DND-41 (cell line): Measurements from ENCODE around the gene NSF.

Experiments
- ATAC-seq: fragments of 200-7000 bp; cut with Tn5 transposase; 3 replicates; pipeline ENCODE4 v1.9.1; 2021; ENCODE audit warnings: low read depth; ENCODE audit not compliant: insufficient read depth
- DNase-seq: peaks from one replicate; pipeline ENCODE4 v3.0.0-alpha.2; 2020
- H2AFZ ChIP-seq: 2 replicates; pipeline ENCODE4 v1.6.0; 2012; ENCODE audit warnings: low read depth, low read length
- H3K27ac ChIP-seq: 2 replicates; pipeline ENCODE4 v1.5.1; 2012; ENCODE audit warnings: low read length, inconsistent platforms
- H3K27me3 ChIP-seq: fragments of 200-600 bp; sonication (generic); 2 replicates; pipeline ENCODE4 v1.6.0; 2012; ENCODE audit warnings: low read length, mild to moderate bottlenecking, inconsistent platforms; ENCODE audit not compliant: insufficient read depth, poor library complexity
- H3K36me3 ChIP-seq: 2 replicates; pipeline ENCODE4 v1.5.1; 2012; ENCODE audit warnings: low read length, inconsistent platforms; ENCODE audit not compliant: insufficient read depth
- H3K4me1 ChIP-seq: 2 replicates; pipeline ENCODE4 v1.5.1; 2012; ENCODE audit warnings: mild to moderate bottlenecking, low read length; ENCODE audit not compliant: insufficient read depth
- H3K4me2 ChIP-seq: 2 replicates; pipeline ENCODE4 v1.6.0; 2012; ENCODE audit warnings: mild to moderate bottlenecking, moderate library complexity, low read length, inconsistent platforms; ENCODE audit not compliant: insufficient read depth
- H3K4me3 ChIP-seq, 2 experiments: fragments of 200-600 bp in 1 of 2; shearing (Covaris generic) in 1 of 2; 2 replicates each; pipeline ENCODE4 v1.5.1; 2012 to 2016; ENCODE audit warnings: inconsistent platforms in 2 of 2, low read length in 2 of 2, mild to moderate bottlenecking in 2 of 2, low read depth in 1 of 2, moderate library complexity in 1 of 2
- H3K79me2 ChIP-seq: 2 replicates; pipeline ENCODE4 v1.6.0; 2012; ENCODE audit warnings: low read length, inconsistent platforms; ENCODE audit not compliant: insufficient read depth
- H3K9ac ChIP-seq: 2 replicates; pipeline ENCODE4 v1.6.0; 2012; ENCODE audit warnings: low read depth, mild to moderate bottlenecking, inconsistent platforms, low read length, moderate library complexity
- H3K9me3 ChIP-seq: 2 replicates; pipeline ENCODE4 v1.5.1; 2012; ENCODE audit warnings: low read length, moderate library complexity, mild to moderate bottlenecking, inconsistent platforms; ENCODE audit not compliant: insufficient read depth, severe bottlenecking
- H4K20me1 ChIP-seq: 2 replicates; pipeline ENCODE4 v1.6.0; 2012; ENCODE audit warnings: low read length; ENCODE audit not compliant: insufficient read depth
- CTCF ChIP-seq: IDR thresholded peaks from 2 replicates; pipeline ENCODE4 v1.5.1; 2012; ENCODE audit warnings: borderline replicate concordance, low read length, moderate library complexity, mild to moderate bottlenecking; ENCODE audit not compliant: poor library complexity, severe bottlenecking; ENCODE audit errors: extremely low read depth
- EZH2 ChIP-seq: IDR thresholded peaks from 3 replicates; pipeline ENCODE4 v1.6.1; 2012; ENCODE audit warnings: borderline replicate concordance, low read depth, mild to moderate bottlenecking, moderate library complexity, low read length, inconsistent platforms; ENCODE audit not compliant: severe bottlenecking

The NSF gene

GRCh38 chr17:46773221-46773605 is 182.7 kb downstream of the NSF start:
- Histone ChIP-seq H4K20me1 (no peaks in the 10 kb centered on the region), H3K27ac (no peak overlapping the region), H3K4me1 (peaks cover 18% of the 10 kb centered on the region), H3K36me3 (no peaks in the 10 kb centered on the region), H3K4me2 (no peak overlapping the region), H3K79me2 (no peaks in the 10 kb centered on the region), H3K9me3 (no peaks in the 10 kb centered on the region), H3K4me3 (no peak overlapping the region), H3K9ac (no peak overlapping the region), H2AFZ (no peak overlapping the region), H3K27me3 (no peaks in the 10 kb centered on the region)
- peak; percentile 24 for DNase-seq
- ATAC-seq: peak; percentile 23; the same call in 1 of the 3 replicates
- TF ChIP-seq EZH2 (no peak), CTCF (no peak)

GRCh38 chr17:46773676-46774075 is 183.2 kb downstream of the NSF start:
- Histone ChIP-seq H3K4me1 (peaks cover 18% of the 10 kb centered on the region), H3K4me2 (no peak overlapping the region), H3K27ac (no peak overlapping the region), H3K9me3 (no peaks in the 10 kb centered on the region), H3K79me2 (no peaks in the 10 kb centered on the region), H2AFZ (no peak overlapping the region), H4K20me1 (no peaks in the 10 kb centered on the region), H3K9ac (no peak overlapping the region), H3K4me3 (no peak overlapping the region), H3K36me3 (no peaks in the 10 kb centered on the region), H3K27me3 (no peaks in the 10 kb centered on the region)
- DNase-seq (no peak), ATAC-seq (no peak)
- no peak for TF ChIP-seq CTCF
- no peak for TF ChIP-seq EZH2

GRCh38 chr17:46774108-46774737 is 183.8 kb downstream of the NSF start:
- no peak overlapping the region for H3K9ac ChIP-seq
- no peaks in the 10 kb centered on the region for H4K20me1 ChIP-seq
- ATAC-seq (no peak), DNase-seq (no peak)
- TF ChIP-seq EZH2 (no peak), CTCF (no peak)
- no peaks in the 10 kb centered on the region for H3K79me2 ChIP-seq
- no peaks in the 10 kb centered on the region for H3K27me3 ChIP-seq
- no peak overlapping the region for H3K4me3 ChIP-seq
- H3K4me2 ChIP-seq: no peak overlapping the region
- peaks cover 18% of the 10 kb centered on the region for H3K4me1 ChIP-seq
- no peaks in the 10 kb centered on the region for H3K36me3 ChIP-seq
- H3K27ac ChIP-seq: no peak overlapping the region
- no peaks in the 10 kb centered on the region for H3K9me3 ChIP-seq
- no peak overlapping the region for H2AFZ ChIP-seq
